ENCODE results near the gene IMMP2L.
"Not testable (repeated sequence)": the region's sequence is repeated elsewhere in the genome, so short reads cannot be mapped to it uniquely, and the experiment has no call there.

Gene IMMP2L

DNA sequence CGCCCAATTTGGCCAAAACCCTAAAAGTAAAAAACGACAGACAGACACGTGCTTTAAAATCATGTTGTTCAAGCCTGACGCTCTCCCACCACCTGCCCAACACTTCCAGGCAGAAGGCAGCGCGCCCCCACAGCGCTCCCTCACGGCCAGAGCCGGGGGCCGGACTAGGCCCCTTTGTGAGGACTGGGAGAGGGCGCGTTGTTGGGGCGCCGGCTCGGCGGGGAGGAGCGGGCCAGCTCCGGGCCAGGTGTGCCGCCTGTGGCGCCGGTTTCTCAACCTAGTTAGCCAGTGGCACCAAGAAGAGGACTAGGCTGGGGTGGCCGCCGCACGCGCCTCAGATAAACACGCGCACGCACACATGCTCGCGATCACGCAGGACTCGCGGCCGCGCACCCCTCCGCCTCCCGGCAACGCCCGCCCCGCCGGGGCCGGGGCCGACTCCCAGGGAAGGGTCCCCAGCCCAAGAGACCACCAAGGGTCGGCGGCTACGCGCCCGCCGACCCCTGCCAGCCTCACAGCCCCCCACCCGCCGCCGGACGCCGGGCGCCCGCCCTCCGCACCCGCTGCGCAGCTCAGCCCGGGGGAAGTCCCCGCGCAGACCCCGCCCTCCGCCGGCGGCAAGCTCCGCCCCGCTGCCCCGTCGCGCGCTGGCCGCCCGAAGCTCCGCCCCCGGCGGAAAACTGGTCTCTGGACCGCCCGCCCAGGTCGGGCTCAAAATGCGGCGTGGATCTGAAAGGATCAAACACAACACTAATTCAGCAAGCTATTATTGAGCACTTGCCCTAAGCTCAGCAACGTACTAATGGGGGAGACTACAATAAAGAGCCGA is at the start of gene IMMP2L:
Gene IMMP2L, minus strand, starts transcription at position 589 of the 829 bp plus-strand sequence.
- Histone ChIP-seq H3K4me3 (ENCODE audit: low read depth in 1 of 2, low read length in 2 of 2) (peak within 1 kb of the TSS; percentile 84 to 85), H3K36me3 (ENCODE audit: control insufficient read depth in 1 of 2, insufficient read depth in 2 of 2, low read length in 2 of 2) (peaks cover 0 to 13% of the 10 kb centered on the region in 2 donors), H3K27ac (ENCODE audit: low read length) (peak within 1 kb of the TSS; percentile 49), H3K27me3 (ENCODE audit: low read depth, low read length) (no peaks in the 10 kb centered on the region), H3K9me3 (ENCODE audit: control insufficient read depth in 1 of 2, low read length in 2 of 2) (no peaks in the 10 kb centered on the region), H3K4me1 (ENCODE audit: control insufficient read depth in 1 of 2, insufficient read depth in 2 of 2, low read length in 2 of 2) (peaks cover 0 to 24% of the 10 kb centered on the region in 2 donors)

DNA sequence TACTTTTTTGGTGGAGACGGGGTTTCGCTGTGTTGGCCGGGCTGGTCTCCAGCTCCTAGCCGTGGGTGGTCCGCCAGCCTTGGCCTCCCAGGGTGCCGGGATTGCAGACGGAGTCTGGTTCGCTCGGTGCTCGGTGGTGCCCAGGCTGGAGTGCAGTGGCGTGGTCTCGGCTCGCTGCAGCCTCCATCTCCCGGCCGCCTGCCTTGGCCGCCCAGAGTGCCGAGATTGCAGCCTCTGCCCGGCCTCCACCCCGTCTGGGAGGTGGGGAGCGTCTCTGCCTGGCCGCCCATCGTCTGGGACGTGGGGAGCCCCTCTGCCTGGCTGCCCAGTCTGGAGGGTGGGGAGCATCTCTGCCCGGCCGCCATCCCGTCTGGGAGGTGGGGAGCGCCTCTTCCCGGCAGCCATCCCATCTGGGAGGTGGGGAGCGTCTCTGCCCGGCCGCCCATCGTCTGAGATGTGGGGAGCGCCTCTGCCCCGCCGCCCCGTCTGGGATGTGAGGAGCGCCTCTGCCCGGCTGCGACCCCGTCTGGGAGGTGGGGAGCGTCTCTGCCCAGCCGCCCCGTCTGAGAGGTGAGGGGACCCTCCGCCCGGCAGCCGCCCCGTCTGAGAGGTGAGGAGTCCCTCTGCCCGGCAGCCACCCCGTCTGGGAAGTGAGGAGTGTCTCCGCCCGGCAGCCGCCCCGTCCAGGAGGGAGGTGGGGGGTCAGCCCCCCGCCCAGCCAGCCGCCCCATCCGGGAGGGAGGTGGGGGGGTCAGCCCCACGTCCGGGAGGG is 47.4 kb upstream of the IMMP2L start:
- H3K36me3 ChIP-seq (ENCODE audit: control insufficient read depth in 1 of 2, insufficient read depth in 2 of 2, low read length in 2 of 2); H3K27me3 ChIP-seq (ENCODE audit: low read depth, low read length); H3K9me3 ChIP-seq (ENCODE audit: control insufficient read depth in 1 of 2, low read length in 2 of 2); H3K27ac ChIP-seq (ENCODE audit: low read length); H3K4me1 ChIP-seq (ENCODE audit: control insufficient read depth in 1 of 2, insufficient read depth in 2 of 2, low read length in 2 of 2); H3K4me3 ChIP-seq (ENCODE audit: low read depth in 1 of 2, low read length in 2 of 2): not testable (repeated sequence)

DNA sequence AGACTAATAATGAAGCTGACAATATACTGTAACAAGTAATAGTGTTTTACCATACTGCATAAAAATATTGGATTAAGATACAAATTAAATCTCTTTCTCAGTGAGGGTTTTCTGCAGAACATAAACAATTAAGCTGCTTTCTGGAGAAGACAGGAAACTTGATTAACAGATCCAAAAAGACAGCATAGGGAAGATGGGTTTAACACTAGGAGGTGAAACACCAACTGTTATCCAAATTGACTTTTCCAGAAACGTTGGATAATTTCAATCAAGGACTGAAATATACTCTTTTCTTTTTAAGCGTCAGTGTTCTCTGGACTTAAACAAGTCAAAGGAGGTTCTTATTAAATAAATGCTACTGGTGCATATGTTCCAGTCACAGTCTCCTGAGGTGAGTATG is 45.3 kb upstream of the IMMP2L start:
- Histone ChIP-seq H3K27me3 (ENCODE audit: low read depth, low read length) (no peaks in the 10 kb centered on the region), H3K9me3 (ENCODE audit: control insufficient read depth in 1 of 2, low read length in 2 of 2) (peaks cover 0 to 3% of the 10 kb centered on the region in 2 donors), H3K4me3 (ENCODE audit: low read depth in 1 of 2, low read length in 2 of 2) (no peak overlapping the region), H3K36me3 (ENCODE audit: control insufficient read depth in 1 of 2, insufficient read depth in 2 of 2, low read length in 2 of 2) (no peaks in the 10 kb centered on the region), H3K4me1 (ENCODE audit: control insufficient read depth in 1 of 2, insufficient read depth in 2 of 2, low read length in 2 of 2) (no peaks in the 10 kb centered on the region), H3K27ac (ENCODE audit: low read length) (no peak overlapping the region)

DNA sequence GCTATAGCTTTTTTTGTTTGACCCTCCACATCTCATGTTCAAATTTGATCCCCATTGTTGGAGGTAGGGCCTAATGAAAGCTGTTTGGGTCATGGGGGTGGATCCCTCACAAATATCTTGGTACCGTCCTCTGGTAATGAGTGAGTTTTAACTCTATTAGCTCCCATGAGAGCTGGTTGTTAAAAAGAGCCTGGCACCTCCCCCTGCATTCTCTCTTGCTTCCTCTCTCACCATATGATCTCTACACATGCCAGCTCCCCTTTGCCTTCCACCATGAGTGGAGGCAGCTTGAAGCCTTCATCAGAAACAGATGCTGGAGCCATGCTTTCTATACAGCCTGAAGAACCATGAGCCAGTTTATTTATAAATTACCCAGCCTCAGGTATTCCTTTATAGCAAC is 43.0 kb upstream of the IMMP2L start:
- Histone ChIP-seq H3K9me3 (ENCODE audit: control insufficient read depth in 1 of 2, low read length in 2 of 2) (peaks cover 0 to 3% of the 10 kb centered on the region in 2 donors), H3K4me3 (ENCODE audit: low read depth in 1 of 2, low read length in 2 of 2) (no peak overlapping the region), H3K4me1 (ENCODE audit: control insufficient read depth in 1 of 2, insufficient read depth in 2 of 2, low read length in 2 of 2) (no peaks in the 10 kb centered on the region), H3K36me3 (ENCODE audit: control insufficient read depth in 1 of 2, insufficient read depth in 2 of 2, low read length in 2 of 2) (no peaks in the 10 kb centered on the region), H3K27me3 (ENCODE audit: low read depth, low read length) (no peaks in the 10 kb centered on the region), H3K27ac (ENCODE audit: low read length) (no peak overlapping the region)

GRCh38 chr7:111600091-111600490 is 37.8 kb upstream of the IMMP2L start:
- Histone ChIP-seq H3K4me3 (ENCODE audit: low read depth in 1 of 2, low read length in 2 of 2) (no peak overlapping the region), H3K27ac (ENCODE audit: low read length) (no peak overlapping the region), H3K27me3 (ENCODE audit: low read depth, low read length) (no peaks in the 10 kb centered on the region), H3K4me1 (ENCODE audit: control insufficient read depth in 1 of 2, insufficient read depth in 2 of 2, low read length in 2 of 2) (no peaks in the 10 kb centered on the region), H3K36me3 (ENCODE audit: control insufficient read depth in 1 of 2, insufficient read depth in 2 of 2, low read length in 2 of 2) (no peaks in the 10 kb centered on the region), H3K9me3 (ENCODE audit: control insufficient read depth in 1 of 2, low read length in 2 of 2) (peaks cover 0 to 3% of the 10 kb centered on the region in 2 donors)

DNA sequence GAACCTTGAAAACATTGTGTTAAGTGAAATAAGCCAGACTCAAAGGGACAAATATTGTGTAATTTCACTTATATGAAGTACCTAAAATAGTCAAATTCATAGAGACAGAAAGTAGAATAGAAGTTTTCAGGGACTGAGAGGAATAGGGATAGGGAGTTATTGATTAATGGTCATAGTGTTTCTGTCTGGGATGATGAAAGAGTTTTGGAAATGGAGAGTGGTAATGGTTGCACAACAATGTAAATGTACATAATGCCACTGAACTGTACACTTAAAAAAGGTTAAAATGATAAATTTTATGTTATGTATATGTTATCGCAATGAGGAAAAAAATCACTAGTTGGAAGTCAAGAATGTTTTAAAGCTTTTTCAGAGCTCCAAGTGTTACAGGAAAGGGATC is 33.5 kb upstream of the IMMP2L start:
- Histone ChIP-seq H3K4me1 (ENCODE audit: control insufficient read depth in 1 of 2, insufficient read depth in 2 of 2, low read length in 2 of 2) (no peaks in the 10 kb centered on the region), H3K27ac (ENCODE audit: low read length) (no peak overlapping the region), H3K27me3 (ENCODE audit: low read depth, low read length) (no peaks in the 10 kb centered on the region), H3K9me3 (ENCODE audit: control insufficient read depth in 1 of 2, low read length in 2 of 2) (no peaks in the 10 kb centered on the region), H3K4me3 (ENCODE audit: low read depth in 1 of 2, low read length in 2 of 2) (no peak overlapping the region), H3K36me3 (ENCODE audit: control insufficient read depth in 1 of 2, insufficient read depth in 2 of 2, low read length in 2 of 2) (no peaks in the 10 kb centered on the region)

DNA sequence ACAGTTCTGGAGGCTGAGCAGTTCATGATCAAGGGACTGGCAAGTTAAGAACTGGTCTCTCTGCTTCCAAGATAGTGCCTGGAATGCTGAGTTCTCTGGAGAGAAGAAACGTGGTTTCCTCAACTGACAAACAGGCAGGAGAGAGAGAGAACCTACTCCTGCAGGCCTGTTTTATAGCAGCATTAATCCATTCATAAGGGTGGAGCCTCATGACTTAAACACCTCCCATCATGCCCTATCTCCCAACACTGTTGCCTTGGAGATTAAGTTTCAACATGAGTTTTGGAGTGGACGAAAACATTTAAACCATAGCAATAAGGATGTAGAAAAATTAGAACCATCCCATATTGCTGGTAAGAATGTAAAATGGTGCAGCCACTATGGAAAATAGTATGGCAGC is 32.3 kb upstream of the IMMP2L start:
- Histone ChIP-seq H3K4me1 (ENCODE audit: control insufficient read depth in 1 of 2, insufficient read depth in 2 of 2, low read length in 2 of 2) (no peaks in the 10 kb centered on the region), H3K9me3 (ENCODE audit: control insufficient read depth in 1 of 2, low read length in 2 of 2) (no peaks in the 10 kb centered on the region), H3K27ac (ENCODE audit: low read length) (no peak overlapping the region), H3K4me3 (ENCODE audit: low read depth in 1 of 2, low read length in 2 of 2) (no peak overlapping the region), H3K36me3 (ENCODE audit: control insufficient read depth in 1 of 2, insufficient read depth in 2 of 2, low read length in 2 of 2) (no peaks in the 10 kb centered on the region), H3K27me3 (ENCODE audit: low read depth, low read length) (no peaks in the 10 kb centered on the region)

DNA sequence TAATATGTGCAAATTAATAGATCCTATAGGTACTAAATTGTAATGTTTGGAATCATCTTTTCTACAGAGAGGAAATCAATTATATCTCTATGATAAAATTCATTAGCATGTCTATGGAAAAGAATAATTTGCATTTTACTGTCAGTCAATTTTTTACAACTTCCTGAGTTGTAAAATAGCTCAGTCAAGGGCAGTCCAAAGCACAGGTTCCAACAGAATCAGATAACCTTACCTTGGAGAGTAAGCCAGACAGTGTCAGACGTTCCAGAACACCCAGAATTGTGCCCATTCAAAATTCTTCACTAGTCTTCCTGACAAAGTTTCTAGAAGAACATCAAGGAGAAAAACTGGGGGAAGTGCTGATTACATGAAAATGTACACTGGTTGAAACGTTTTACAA is 31.1 kb upstream of the IMMP2L start:
- no peak overlapping the region for H3K27ac ChIP-seq (ENCODE audit: low read length)
- no peaks in the 10 kb centered on the region for H3K4me1 ChIP-seq (ENCODE audit: control insufficient read depth in 1 of 2, insufficient read depth in 2 of 2, low read length in 2 of 2)
- no peaks in the 10 kb centered on the region for H3K9me3 ChIP-seq (ENCODE audit: control insufficient read depth in 1 of 2, low read length in 2 of 2)
- no peak overlapping the region for H3K4me3 ChIP-seq (ENCODE audit: low read depth in 1 of 2, low read length in 2 of 2)
- H3K36me3 ChIP-seq (ENCODE audit: control insufficient read depth in 1 of 2, insufficient read depth in 2 of 2, low read length in 2 of 2): no peaks in the 10 kb centered on the region
- H3K27me3 ChIP-seq (ENCODE audit: low read depth, low read length): no peaks in the 10 kb centered on the region

- Histone ChIP-seq H3K36me3 (ENCODE audit: control insufficient read depth in 1 of 2, insufficient read depth in 2 of 2, low read length in 2 of 2) (no peaks in the 10 kb centered on the region), H3K9me3 (ENCODE audit: control insufficient read depth in 1 of 2, low read length in 2 of 2) (no peaks in the 10 kb centered on the region), H3K27ac (ENCODE audit: low read length) (no peak overlapping the region), H3K27me3 (ENCODE audit: low read depth, low read length) (no peaks in the 10 kb centered on the region), H3K4me3 (ENCODE audit: low read depth in 1 of 2, low read length in 2 of 2) (no peak overlapping the region), H3K4me1 (ENCODE audit: control insufficient read depth in 1 of 2, insufficient read depth in 2 of 2, low read length in 2 of 2) (no peaks in the 10 kb centered on the region)
Measured at GRCh38 chr7:111588065-111588433, 25.8 kb upstream of the IMMP2L start.

GRCh38 chr7:111587410-111588064 is 25.2 kb upstream of the IMMP2L start:
- Histone ChIP-seq H3K9me3 (ENCODE audit: control insufficient read depth in 1 of 2, low read length in 2 of 2) (no peaks in the 10 kb centered on the region), H3K4me3 (ENCODE audit: low read depth in 1 of 2, low read length in 2 of 2) (no peak overlapping the region), H3K4me1 (ENCODE audit: control insufficient read depth in 1 of 2, insufficient read depth in 2 of 2, low read length in 2 of 2) (no peaks in the 10 kb centered on the region), H3K36me3 (ENCODE audit: control insufficient read depth in 1 of 2, insufficient read depth in 2 of 2, low read length in 2 of 2) (no peaks in the 10 kb centered on the region), H3K27ac (ENCODE audit: low read length) (no peak overlapping the region), H3K27me3 (ENCODE audit: low read depth, low read length) (no peaks in the 10 kb centered on the region)

GRCh38 chr7:111586711-111587409 is 24.6 kb upstream of the IMMP2L start:
- H3K27me3 ChIP-seq (ENCODE audit: low read depth, low read length): no peaks in the 10 kb centered on the region
- no peaks in the 10 kb centered on the region for H3K36me3 ChIP-seq (ENCODE audit: control insufficient read depth in 1 of 2, insufficient read depth in 2 of 2, low read length in 2 of 2)
- H3K4me1 ChIP-seq (ENCODE audit: control insufficient read depth in 1 of 2, insufficient read depth in 2 of 2, low read length in 2 of 2): no peaks in the 10 kb centered on the region
- no peak overlapping the region for H3K27ac ChIP-seq (ENCODE audit: low read length)
- no peaks in the 10 kb centered on the region for H3K9me3 ChIP-seq (ENCODE audit: control insufficient read depth in 1 of 2, low read length in 2 of 2)
- H3K4me3 ChIP-seq (ENCODE audit: low read depth in 1 of 2, low read length in 2 of 2): no peak overlapping the region

Measured in muscle layer of duodenum (tissue), 2 donors.